Mammary epithelial cell (primary cell): ENCODE data around the gene FBXO31.

Source experiments
- EZH2 ChIP-seq: IDR thresholded peaks from 2 replicates; pipeline ENCODE4 v1.6.1; 2012; ENCODE audit warnings: low read length, inconsistent platforms, borderline replicate concordance
- TF ChIP-seq, protein P1 (sequence below), 2 donors: IDR thresholded peaks in 1 of 2; conservative IDR thresholded peaks in 1 of 2; 2 replicates each; pipeline ENCODE4 v1.5.1; 2011 to 2012; ENCODE audit warnings: inconsistent platforms in 2 of 2, low read length in 2 of 2, mild to moderate bottlenecking in 2 of 2, control low read depth in 1 of 2, low read depth in 1 of 2; ENCODE audit not compliant: insufficient read depth in 1 of 2; ENCODE audit errors: extremely low read depth in 1 of 2

DNA sequence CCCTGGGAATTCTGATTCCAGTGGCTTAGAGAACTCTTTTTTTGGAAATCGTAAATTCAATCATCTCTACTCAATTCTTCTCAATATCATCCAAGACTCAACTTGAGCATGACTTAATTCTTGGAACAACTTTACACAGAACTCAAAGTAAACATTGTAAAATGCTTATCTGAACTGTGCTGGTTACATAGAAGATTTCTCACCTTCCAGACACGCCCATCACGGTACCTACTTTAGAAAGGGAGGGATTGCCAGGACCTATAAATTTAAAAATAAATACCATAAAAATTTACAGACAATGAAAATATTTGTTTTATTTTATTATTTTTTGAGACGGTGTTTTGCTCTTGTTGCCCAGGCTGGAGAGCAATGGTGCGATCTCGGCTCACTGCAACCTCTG lies 35.1 kb upstream of the FBXO31 start:
- no peak for TF ChIP-seq EZH2
- TF ChIP-seq, protein P1, sequence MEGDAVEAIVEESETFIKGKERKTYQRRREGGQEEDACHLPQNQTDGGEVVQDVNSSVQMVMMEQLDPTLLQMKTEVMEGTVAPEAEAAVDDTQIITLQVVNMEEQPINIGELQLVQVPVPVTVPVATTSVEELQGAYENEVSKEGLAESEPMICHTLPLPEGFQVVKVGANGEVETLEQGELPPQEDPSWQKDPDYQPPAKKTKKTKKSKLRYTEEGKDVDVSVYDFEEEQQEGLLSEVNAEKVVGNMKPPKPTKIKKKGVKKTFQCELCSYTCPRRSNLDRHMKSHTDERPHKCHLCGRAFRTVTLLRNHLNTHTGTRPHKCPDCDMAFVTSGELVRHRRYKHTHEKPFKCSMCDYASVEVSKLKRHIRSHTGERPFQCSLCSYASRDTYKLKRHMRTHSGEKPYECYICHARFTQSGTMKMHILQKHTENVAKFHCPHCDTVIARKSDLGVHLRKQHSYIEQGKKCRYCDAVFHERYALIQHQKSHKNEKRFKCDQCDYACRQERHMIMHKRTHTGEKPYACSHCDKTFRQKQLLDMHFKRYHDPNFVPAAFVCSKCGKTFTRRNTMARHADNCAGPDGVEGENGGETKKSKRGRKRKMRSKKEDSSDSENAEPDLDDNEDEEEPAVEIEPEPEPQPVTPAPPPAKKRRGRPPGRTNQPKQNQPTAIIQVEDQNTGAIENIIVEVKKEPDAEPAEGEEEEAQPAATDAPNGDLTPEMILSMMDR (conservative IDR thresholded peaks at IDR 0.05 in 1 of 2, IDR thresholded peaks at IDR 0.05 in 1 of 2; ENCODE audit: extremely low read depth in 1 of 2, insufficient read depth in 1 of 2, low read depth in 1 of 2, low read length in 2 of 2): no peak
